LHCN-M2 (cell line): ENCODE data around the gene OSGEP. TPM values are rescaled to one million over a fixed set of nuclear protein-coding genes. Genes with fewer than 3 reads are reported as not detected.

Source experiments
- DNase-seq: peaks from one replicate; pipeline ENCODE4 v3.0.0-alpha.2; 2012; ENCODE audit warnings: low read depth
- total RNA-seq: library from RNA; depleted of rRNA; stranded (reverse); fragments of >200 nt; gene quantifications from 2 replicates; pipeline ENCODE4 v1.2.3, GENCODE V29; 2014

OSGEP gene
- total RNA-seq, 1 experiment from 2014 or later: 61.1 TPM

DNA sequence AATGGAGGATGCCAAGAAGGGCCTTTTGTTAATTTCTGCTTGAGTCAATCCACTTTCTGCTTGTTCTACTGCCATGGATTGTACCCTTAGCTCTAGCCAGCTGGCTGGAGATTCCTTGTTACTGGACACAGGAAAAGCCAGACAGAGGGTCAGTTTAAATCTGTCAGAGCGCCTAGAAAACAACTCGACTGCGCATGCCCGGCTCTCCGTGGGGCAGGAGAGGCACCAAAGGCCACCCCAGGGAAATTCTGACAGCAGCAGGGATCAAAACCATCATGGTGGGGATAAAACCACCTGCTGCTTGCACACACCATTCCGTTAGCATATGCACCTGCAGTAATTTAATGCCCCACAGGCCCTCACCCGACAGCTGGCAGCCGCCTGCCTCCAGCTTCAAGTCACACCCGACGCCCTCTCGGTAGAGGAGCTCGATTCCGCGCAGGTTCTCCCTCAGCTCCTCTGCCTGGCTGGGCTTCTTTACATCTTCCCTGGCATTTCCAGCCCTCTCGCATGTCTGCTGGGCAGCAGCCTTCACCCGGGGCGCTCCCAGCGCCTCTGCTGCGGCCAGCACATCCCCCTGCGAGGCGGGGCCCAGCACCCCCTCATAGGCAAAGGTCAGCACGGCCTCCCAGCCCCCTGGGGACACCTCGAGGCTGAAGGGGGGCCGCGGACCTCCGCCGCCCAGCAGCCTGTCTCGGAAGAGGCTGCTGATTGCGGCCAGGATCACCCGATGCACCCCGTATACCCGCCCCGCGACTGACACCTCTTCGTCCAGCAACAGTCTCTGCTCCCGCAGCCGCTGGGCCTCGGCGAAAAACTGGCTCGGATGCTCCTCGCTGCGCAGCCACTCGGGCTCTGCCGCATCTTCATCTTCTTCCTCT is 19.7 kb downstream of the OSGEP start:
- no peak for DNase-seq

DNA sequence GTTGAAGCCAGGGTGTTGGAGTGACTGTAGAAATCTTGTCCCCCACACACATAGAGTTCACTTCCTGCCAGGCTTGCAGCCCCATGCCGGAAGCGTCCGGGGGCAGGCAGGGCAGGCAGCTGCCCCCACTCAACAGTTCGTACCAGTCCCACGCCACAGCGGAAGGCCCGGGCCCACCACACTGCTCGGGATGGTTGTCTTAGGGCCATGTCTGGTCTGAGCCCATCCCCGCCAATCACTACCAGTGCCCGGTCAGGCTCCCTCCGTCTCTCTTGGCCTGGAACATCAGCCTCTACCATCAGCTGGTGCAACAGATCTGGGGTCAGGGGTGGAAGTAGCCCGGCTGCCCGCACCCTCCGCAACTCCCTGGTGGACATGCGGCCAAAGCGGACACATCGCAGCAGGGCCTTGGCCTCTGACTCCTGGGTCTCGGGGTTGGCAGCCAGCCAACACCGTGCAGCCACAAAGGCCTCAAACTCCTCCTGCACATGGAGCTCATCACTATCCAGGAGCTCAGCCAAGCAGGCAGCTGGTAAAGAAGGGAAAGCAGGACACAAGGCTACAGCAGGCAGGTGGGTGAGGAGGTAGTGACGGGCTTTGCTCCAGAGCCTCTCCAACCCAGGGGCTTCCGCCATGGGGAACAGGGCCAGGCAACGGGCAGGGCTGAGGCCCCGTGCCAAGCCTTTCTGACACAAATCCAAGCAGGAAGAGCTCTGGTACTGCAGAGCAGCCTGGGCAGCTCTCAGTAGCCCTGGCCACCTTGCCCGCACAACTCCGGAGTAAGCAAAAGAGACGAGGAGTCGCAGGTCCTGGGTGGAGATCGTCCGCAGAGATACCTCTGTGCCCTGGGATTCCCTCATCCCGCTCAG is 24.6 kb downstream of the OSGEP start:
- no peak for DNase-seq

DNA sequence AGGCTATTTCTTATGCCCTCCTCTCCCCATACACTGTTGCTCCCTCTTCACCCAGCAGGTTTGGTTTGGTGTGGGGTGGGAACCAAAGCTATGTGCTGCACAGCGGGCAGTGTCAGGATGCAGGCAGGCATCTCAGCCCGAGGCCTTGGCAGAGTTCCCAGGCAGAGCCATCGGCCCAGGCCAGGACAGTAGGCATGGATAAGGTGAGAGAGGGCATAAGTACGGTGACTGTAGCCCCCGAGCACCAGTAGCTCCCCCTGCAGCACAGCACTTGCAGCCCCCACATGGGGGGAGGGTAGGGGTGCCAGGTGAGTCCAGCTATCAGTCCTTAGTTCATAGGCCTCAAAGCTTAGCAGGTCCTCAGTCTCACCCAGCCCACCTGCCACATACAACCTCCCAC is 25.8 kb downstream of the OSGEP start:
- DNase-seq: no peak

DNA sequence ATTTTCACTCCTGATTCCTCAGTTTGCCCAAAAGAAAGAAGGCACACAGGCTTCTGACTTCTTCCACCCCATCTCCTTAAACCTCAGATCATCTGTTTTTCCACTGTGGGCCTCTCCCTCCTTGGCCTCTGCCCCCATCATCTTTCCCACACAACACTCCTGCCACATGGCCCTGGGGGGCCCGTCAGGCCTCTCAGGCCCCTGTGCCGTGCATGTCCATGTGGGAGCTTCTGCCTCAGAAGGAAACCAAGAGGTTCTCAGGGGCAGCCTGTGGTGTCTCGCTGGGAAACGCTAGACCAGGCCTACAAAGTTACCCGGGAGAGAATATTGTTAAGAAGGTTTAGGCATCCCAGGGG is 26.6 kb downstream of the OSGEP start:
- DNase-seq: no peak

DNA sequence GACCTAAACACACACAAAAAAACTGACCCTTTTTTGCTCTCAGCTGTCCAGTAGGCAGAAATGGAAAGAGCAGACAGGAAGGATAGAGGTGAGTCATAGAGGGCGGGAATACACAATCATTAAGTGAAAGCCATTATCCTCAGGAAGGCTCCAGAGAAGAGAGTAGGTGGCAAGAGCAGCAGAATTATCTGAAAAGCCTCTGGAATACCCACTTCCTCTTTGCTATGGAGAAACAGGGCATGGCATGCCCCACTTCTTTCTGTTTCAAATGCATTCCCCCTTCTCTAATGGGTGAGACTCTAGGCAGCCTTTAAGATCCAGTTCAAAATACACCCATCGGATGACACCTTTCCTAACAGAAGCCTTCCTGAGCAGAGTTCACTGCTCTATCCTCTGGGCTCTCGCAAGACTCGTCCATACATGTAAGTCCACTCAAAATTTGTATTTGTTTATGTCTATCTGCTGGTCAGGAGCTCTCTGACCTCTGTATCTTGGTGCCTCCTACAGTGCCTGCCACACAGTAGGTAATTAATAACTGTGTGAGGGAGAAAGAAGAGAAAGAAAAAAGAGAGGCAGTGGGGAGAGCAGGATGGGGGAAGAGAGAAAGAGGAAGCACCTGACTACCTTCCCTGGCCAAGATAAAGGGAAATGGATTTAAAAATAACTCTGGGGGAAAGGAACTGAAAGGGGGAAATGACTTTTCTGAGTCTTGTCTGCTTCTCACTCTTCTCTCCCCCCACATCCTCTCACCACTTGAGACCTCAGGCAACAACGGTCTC is 27.2 kb downstream of the OSGEP start:
- DNase-seq: peak; percentile 74

DNA sequence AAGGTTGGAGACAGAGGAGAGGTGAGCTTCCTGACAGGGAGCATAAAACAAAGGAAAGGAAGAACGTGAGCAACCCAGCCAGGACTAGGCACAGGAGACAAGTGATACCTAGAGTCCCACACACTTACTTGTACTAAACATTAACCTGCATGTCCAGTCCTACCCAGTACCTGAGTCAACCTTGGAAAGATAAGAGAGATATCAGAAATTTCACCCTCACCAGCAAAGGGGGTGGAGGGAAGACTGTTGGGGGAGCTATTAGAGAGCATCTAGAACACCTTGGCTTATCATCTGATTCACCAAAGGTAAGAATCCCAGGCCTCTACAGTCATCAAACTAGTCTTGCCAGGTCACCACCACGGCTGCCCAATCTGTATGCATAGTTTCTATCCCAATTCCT is 29.8 kb downstream of the OSGEP start:
- DNase-seq: no peak

DNA sequence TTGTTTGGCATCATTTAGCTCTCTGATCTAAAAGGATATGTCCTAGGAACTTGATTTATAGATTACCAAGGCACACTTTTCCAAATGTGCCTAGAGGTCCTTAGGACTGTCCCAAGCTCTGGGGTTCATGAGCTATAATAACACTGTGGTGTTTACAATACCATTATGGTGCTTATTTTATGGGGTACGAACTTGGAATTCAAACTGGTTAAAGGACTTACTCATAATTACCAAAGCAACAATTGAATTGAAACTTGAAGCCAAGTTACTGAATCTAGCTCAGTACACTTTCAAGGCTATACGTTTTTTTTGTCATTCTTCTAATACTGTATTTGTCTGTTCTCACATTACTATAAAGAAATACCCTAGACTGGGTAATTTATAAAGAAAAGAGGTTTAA is 31.7 kb downstream of the OSGEP start:
- no peak for DNase-seq

DNA sequence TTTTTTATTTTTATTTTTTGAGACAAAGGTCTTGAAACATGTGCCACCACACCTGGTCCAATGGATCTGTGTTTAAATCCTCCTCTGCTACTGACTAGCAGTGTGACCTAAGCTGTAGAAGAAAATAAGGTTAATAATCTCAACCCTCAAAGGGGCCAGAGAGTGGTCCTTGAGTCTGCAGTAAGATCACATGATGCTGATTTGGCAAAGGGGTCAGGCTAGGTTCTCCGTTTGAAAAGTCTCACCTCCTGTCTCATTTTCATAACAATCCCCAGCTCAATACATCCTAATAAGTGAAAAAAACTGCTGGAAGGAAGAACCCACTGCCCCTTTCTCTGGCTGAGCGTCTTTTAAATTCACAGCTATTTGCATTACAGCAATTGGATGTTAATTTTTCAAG is 33.3 kb downstream of the OSGEP start:
- no peak for DNase-seq

DNA sequence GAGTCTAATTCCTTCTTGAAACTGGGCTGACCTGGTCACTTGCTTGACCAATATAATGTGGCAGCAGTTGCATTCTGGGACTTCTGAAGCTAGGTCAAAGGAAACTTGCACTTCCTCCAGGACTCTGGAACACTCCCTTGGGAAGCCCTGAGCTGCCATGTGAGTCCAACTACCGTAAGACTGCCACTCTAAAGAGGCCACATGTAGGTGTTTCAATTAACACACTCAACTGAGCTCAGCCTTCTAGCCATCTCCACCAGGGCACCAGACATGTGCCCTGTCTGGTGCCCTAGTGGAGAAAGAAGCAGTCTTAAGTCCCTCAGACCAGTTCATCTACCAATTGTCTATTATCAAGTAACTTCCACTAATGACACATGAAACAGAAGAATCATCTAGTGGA is 35.2 kb downstream of the OSGEP start:
- DNase-seq: no peak

DNA sequence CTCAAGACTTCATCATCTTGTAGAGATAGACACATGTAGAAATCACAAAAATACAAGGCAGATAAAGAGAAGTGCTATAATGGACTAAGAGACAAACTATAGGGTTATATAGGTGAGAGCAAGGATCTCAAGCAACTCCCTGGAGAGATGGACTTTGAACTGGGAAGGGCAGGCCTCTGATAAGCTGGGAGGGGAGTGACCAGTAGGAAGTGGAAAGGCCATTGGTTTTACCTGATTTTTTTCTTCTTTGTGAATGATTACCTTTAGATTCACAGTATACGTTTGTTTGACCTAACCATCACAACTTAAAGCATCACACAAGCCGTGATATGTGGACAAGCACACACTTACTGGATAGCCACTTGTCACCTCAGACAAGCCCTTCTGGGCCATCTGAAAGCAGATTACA is 36.1 kb downstream of the OSGEP start:
- no peak for DNase-seq

DNA sequence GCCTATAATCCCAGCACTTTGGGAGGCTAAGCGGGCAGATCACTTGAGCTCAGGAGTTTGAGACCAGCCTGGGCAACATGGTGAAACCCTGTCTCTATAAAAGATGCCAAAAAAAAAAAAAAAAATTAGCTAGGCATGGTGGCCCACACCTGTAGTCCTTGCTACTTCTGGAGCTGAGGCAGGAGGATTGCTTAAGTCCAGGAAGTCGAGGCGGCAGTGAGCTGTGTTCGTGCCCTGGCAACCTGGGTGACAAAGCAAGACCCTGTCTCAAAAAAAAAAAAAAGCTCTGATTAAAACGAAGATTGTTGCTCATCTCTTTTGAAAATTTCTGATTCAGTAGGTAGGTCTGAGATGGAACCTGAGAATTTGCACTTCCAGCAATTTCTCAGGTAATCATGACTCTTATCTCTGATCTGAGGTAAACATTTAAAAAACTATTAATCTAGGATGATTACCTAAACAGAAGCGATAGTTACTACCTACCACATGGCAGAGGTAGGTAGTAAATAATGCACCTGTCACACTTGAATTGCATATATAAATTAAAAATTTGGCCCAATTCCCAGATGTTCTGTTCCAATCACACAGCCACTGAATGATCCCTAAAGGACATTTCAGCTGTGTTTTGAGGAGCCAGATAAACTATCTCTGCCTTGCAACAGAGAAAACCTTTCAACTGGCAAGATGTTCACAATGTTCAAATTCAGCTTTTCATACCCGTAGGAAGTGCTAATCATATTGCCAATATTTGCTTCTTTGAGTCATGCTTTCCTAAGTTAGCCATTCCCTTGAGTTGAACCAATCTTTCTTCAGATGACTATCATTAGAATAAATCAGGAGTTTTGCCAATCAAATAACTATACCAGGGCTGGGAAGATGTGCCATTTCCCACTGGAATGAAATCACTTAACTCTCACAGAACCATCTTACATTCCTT is 37.1 kb downstream of the OSGEP start:
- no peak for DNase-seq

DNA sequence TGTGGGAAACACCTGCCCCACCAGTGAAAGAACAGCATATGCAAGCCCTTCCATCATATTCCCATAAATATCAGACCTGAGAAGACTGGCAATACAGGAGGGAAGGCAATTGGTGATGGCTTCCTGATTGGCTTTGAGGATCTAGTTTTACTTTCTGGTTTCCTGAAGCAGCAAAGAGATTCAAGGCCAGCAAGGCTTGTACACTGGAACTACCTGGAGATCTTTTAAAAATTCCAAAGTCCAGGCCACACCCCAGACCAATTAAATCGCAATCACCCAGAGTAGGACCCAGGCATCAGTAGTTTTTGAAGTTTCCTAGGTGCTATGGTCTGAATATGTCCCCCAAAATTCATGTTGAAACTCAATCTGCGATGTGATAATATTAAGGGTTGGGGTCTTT is 38.4 kb downstream of the OSGEP start:
- no peak for DNase-seq

DNA sequence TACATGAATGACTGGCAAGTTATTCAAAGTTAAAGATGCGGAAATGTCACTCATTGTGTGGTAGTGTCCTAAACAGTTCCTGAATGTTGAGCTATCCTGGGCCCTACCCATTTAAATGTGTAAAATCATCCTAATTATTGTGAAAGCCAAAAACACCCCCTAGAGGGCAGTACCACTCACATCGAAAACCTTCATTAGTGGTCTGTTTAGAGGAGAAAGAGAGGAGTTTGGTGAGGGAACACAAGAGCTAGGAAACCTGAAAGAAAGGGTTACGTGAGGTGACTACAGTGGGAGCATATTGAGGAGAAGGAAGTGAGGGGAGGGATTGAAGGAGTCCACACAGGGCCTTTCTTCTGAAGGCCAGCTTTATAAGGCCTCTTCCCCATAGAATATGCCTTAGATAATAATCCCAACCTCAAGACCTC is 38.8 kb downstream of the OSGEP start:
- DNase-seq: peak; percentile 67

DNA sequence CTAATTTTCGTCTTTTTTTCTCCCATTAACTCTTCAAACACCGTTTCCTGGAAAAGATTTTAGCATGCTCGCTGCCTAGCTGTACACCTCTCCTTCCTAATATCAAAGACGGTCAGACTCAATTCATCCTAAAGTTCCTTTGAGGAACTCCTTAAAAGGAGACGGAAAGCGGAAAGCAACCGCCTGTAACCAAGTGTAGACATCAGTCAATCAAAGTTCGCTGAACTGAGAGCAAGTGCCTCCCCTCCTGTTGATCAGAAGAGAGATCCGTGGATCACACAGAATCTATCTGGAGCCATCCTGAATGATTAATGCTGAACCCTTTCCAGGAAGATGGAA is 40.9 kb downstream of the OSGEP start:
- no peak for DNase-seq

DNA sequence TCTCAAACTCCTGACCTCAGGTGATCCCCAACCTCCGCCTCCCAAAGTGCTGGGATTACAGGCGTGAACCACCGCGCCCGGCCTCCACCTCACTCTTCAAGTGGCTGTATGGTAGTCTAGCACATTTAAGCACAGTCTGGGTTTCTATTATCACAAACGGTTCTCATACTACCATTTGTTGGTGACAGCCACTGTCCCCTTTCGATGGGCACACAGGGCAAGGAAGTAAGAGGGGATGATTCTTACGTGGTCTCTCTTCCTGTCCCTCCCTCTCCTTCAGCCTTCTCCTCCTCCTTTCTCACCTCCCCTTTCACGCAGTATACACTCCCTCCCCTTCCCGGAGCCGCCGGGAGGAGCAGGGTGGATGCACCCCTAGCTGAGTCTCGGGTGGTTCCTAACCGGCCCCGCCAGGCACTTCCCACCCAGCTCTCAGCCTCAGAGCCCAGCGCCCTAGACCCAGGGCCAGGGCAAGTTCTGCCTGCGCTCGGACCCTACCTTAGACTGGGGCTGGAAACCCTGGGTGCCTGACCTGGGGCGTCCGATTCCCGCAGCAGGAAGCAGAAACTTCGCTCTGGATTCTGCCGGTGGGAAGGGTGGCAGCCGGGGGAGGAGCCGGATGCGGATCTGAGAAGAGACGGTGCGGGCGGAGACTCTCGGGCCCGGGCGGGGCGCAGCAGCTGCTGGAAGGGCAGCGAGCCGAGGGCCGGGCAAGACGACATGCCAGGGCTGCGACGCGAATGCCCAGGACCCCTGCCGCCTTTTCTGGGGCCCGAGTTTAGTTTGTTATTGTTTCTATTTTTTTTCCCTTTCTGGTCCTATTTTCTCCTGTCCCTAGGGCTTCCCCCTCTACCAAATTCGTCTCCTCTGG is 41.5 kb downstream of the OSGEP start, which contains the start of gene TEP1:
TSS of gene TEP1 (minus strand) at position 626 of the 868 bp plus-strand sequence. CDS start 5,062 bp downstream, outside the sequence.
- DNase-seq: peak; percentile 83

DNA sequence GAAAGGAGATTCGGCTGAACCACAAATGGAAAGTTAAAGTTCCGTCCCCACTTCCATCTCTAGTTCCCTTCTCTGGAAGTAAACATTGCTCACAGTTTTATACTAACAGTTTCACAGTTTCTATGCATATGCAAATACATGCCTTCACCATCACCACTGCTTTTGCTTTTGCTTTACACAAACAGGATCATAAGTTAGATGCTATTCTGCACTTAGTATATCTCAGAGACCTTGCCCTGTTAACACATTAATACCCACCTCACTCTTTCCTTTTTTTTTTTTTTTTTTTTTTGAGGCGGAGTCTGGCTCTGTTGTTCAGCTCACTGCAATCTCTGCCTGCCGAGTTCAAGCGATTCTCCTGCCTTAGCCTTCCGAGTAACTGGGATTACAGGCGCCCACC is 42.2 kb downstream of the OSGEP start:
- no peak for DNase-seq

DNA sequence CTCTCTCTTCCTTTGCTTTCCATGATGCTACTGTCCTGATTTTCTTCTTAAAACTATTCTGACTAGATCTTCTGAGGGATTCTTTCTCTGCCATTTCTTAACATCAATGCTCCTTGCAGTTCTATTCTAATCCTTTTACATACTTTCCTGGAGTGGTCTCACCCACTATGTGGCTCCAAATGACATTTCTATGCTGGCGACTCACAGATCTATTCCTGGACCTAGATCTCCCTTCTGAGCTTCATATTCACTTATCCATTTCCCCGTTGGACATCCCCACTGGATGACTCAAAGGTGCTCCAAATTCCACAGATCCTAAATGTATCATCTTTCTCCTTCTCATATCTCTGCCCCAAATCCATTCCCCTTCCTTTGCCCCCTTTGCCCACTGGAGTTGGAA is 45.4 kb downstream of the OSGEP start:
- DNase-seq: peak; percentile 55

DNA sequence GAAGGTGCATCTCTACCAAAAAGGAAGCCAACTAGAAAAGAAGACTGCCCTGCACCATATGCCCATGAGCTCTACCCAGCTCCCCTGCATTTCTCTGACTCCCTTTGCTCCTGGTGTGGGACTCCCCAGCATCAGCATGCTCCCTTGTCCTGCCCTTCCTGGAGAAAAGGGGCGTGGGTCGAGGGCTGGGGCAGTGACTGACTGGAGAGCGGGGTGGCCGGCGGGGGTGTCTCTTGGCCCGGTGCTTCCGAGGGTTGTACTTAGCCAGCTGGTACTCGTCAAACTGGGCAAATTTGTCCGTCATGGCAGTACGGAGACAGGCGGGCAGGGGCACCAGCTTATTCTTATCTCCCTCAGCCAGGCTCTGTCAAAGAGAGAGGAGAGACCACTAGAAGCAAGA is 51.1 kb downstream of the OSGEP start:
- no peak for DNase-seq

DNA sequence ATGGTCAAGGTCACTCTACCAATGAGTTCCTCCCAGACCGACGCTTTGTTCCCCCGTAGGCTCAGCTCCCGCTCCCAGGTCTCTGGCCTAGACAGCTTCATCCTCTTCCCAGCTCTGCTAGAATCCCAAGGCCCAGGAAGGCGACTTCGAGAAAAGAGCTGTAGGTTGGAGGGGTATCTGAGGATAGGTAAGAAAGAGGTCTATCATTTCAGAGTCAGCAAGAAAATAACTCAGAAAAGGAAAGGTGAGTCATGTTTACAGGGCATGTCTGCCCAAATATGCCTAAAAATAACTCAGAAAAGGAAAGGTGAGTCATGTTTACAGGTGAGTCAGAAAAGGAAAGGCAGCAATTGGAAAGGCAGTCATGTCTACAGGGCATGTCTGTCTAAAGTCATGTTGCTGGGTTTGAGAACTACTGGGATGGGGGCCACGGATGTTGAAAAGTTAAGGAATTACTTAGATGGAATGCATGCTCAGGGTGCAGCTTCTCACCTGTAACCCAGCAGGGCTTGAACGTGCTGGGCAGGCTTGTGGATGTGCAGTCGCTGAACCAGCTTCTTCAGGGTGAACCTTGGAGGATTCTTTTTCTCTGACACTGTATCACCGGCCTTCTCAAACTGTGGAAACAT is 53.5 kb downstream of the OSGEP start:
- DNase-seq: peak; percentile 11
